ENCODE results near the gene LYPD5.

LYPD5 gene

DNA sequence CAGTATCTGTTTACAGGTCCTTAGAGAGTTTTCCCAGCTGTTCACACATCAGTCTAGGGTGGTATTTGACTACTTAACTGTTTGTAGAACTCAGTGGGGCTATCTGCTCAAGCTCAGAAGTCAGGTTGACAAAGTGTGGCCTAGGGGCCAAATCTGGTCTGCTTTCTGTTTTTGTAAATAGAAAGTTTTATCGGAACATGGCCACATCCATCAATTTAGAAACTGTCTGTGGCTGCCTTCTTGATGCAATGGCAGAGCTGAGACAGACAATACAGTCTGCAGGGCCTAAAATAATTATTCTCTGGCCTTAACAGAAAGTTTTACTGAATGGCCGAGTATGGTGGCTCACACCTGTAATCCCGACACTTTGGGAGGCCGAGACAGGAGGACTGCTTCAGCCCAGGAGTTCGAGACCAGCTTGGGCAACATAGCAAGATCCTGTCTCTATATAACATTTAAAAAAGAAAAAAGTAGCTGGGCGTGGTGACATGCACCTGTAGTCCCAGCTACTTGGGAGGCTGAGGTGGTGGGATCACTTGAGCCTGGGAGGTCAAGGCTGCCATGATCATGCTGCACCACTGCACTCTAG is 49.9 kb downstream of the LYPD5 start:
- DNase-seq (ENCODE audit: low read depth) = no peak

DNA sequence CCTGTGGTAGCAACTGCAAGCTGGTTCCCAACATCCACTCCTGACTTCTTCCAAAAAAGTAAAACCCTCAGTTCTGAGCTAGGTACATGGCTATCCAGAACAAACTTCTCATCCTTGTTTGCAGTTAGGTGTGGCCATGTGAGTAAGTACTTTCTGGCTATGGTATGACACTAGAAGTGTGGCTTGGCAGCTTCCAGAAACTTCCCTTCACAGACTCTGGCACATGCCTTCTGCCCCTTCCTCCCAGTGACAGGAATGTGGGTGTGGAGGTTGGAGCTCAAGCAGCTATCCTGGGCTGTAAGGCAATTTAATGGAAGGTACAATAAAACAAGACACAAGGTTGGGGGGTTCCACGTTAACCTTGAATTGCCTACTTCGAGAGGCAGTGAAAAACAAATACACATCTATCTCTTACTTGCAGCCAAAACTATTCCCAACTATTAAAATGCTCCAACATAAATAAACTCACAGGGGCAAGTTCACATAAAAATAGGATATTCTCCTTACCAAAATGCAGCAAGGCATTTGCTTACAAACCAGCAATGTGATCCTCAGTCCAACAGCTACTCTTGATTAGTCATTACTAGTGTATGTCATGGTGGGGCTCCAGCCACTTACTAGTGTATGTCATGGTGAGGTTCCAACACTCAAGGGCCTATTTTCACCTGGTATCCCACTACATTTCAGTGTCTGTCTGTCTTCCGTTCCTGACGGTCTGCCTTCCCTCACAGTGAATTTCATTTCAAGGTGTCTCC is 50.6 kb downstream of the LYPD5 start:
- no peak for DNase-seq (ENCODE audit: low read depth)

DNA sequence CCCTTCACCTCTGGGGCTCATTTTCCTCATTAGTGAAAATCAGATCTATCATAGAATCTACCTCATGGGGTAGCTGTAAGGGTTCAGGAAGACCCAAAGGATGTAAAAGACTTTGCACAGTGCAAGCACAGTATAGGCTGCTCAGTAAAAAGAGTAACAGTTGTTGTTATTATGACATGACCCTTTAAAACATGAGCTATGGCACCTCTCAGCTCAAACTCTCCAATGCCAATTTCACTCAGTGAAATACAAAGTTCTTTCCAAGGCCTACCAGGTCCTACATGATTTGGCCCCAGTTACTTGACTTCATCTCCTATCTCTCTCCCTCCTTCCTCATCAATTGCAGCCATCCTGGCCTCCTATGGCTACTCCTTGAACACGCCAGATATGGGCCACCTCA is 52.3 kb downstream of the LYPD5 start:
- no peak for DNase-seq (ENCODE audit: low read depth)

DNA sequence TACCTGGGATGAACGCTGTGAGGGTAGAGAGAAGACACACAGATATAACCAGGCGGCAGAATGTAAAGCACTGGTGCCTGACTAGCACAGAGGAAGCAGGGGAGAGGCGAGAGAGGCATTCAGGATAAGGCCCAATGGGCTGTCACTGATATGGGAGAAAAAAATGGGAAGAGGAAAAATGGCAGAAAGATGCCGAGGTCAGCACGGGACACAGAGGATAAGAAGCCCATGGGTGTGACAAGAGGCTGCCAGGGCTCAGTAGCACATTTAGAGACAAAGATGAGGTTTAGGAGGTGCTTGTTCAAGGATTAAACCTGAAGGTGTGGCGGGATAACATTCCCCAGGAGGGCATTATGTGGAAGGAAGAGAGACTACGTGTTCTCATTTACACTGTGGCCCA is 53.1 kb downstream of the LYPD5 start:
- DNase-seq (ENCODE audit: low read depth) = no peak

DNA sequence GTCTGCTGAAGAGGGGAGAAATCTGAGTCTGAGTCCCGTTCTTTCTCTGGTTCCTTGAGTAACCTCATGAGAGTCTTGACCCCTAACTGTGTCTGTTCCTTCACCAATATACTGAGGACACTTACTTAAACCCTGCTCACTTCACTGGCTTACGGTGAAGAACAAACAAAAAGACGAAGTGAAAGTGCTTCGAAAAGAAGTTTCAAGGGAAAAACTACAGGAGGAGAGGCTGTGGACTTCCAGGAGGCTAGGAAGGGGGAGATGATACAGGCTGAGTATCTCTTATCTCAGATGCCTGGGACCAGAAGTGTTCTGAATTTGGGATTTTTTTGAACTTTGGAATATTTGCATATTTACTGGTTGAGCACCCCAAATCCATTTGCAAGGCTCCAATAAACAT is 53.6 kb downstream of the LYPD5 start:
- DNase-seq (ENCODE audit: low read depth) = no peak

DNA sequence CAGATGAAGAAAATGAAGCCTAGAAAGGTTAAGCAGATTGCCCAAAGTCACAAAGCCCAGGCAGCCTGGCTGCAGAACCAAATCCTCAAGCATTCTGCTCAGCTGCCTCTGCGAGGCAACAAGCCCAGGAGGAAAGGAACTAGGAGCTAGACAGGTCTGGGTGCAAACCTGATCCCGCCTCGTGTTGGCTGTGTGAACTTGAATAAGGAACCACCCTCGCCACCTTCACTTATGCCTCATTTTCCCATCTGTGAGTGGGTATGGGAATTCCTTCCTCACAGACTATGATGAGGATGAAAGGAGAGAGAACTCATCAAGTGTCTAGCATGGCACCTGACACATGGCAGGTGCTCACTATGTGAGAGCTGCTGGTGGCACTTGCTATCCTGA is 54.0 kb downstream of the LYPD5 start:
- DNase-seq (ENCODE audit: low read depth) = no peak

DNA sequence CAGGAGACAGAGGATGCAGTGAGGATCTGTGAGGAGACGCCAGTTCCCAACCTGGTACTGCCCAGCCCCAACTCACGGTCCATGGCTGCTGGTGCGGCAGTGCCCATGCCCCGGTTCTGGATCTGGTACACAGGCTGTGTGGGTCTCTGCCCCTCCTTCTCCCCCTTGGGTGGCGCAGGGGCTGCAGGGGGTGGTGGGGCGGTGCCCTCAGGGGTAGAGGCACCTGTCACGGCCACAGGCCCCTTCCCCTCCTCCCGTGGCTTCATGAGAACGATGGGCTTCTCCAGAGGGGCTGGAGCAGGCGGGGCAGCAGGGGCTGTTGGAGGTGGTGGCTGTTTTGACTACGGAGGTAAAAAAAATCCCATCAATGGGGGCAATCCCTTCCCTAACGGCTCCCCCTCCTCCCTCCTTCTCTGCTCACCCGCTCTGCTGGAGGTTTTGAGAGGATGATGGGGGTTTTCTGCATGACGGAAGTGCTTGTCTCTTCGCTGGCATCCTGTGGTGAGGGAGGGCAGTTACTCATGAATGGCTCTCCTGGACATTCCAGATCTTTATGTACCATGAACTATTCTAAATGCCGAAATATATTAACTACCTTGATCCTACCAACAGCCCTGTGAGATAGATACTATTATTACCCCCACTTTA is 54.6 kb downstream of the LYPD5 start:
- no peak for DNase-seq (ENCODE audit: low read depth)

All from activated T-cell treated with anti-CD3 and anti-CD28 coated beads for 24 hours (primary cell).